Vagina (tissue), 1 donor: ENCODE measurements around the gene AFAP1L1. TPM values are rescaled to one million over a fixed set of nuclear protein-coding genes. Genes with fewer than 3 reads are reported as not detected.

Experiments
- total RNA-seq: library from RNA; depleted of rRNA; stranded (reverse); fragments of >200 nt; gene quantifications from one replicate; pipeline ENCODE4 v1.2.3, GENCODE V29; 2016

Gene AFAP1L1
- total RNA-seq, 1 donor from 2014 or later = 14.7 TPM

Other genes starting within 250 kb of the AFAP1L1 start
- gene SH3TC2, start 208.8 kb upstream of the AFAP1L1 start, total RNA-seq = 2.0 TPM
- gene ABLIM3, start 130.4 kb upstream of the AFAP1L1 start, total RNA-seq = 50.8 TPM
- 16.9 TPM for gene GRPEL2, start 73.6 kb downstream of the AFAP1L1 start, total RNA-seq
- gene PCYOX1L, start 86.2 kb downstream of the AFAP1L1 start, total RNA-seq = 6.4 TPM
- 2.7 TPM for gene IL17B, start 107.4 kb downstream of the AFAP1L1 start, total RNA-seq